Measurements from ENCODE around the gene PALLD.

GRCh38 chr4:168740691-168741090, 243.8 kb downstream of the PALLD start:
- no peak for TF ChIP-seq CTCF (conservative IDR thresholded peaks at IDR 0.05; ENCODE audit: low read depth, low read length)
- no peak for TF ChIP-seq EZH2 (IDR thresholded peaks at IDR 0.05; ENCODE audit: low read length, unreplicated experiment)
